MCF 10A (cell line): ENCODE results near the gene PALS1. TPM values are rescaled to one million over a fixed set of nuclear protein-coding genes. Genes with fewer than 3 reads are reported as not detected.

Source experiments
- BruUV-seq: library from RNA; stranded (reverse); fragments of 400-500 nt; replicated peaks from 2 replicates; lab custom pipeline; 2021; lab: Mats Ljungman, UMichigan
- CTCF ChIA-PET: fragments of 300-600 bp; sonication (Branson Sonifier 250); formaldehyde crosslinking; extraction: SDS; loops from one replicate; lab custom pipeline; 2021; ENCODE audit warnings: antibody characterized with exemption, inconsistent platforms; lab: Yijun Ruan, JAX
- POLR2A ChIA-PET: fragments of 300-600, 350-650 bp; sonication (Branson Sonifier 250); formaldehyde crosslinking; extraction: SDS; loops from one replicate; lab custom pipeline; 2020; ENCODE audit warnings: antibody characterized with exemption, inconsistent platforms; lab: Yijun Ruan, JAX
- DNase-seq: peaks from one replicate; pipeline ENCODE4 v3.0.0-alpha.2; 2018; ENCODE audit not compliant: unreplicated experiment
- H3K27ac Mint-ChIP-seq: one replicate; pipeline ENCODE4 v1.8.0; 2022; ENCODE audit warnings: mild to moderate bottlenecking, low read depth, mixed read lengths; ENCODE audit not compliant: unreplicated experiment
- H3K27me3 Mint-ChIP-seq: one replicate; pipeline ENCODE4 v1.8.0; 2022; ENCODE audit warnings: mixed read lengths; ENCODE audit not compliant: insufficient read depth, unreplicated experiment
- H3K36me3 Mint-ChIP-seq: one replicate; pipeline ENCODE4 v1.8.0; 2022; ENCODE audit warnings: mild to moderate bottlenecking, moderate library complexity, mixed read lengths; ENCODE audit not compliant: insufficient read depth, unreplicated experiment
- H3K4me1 Mint-ChIP-seq: one replicate; pipeline ENCODE4 v1.8.0; 2022; ENCODE audit warnings: mixed read lengths; ENCODE audit not compliant: insufficient read depth, unreplicated experiment
- H3K4me3 Mint-ChIP-seq: one replicate; pipeline ENCODE4 v1.8.0; 2022; ENCODE audit warnings: mild to moderate bottlenecking, moderate library complexity, mixed read lengths; ENCODE audit not compliant: unreplicated experiment
- H3K9me3 Mint-ChIP-seq: one replicate; pipeline ENCODE4 v1.8.0; 2022; ENCODE audit warnings: mixed read lengths; ENCODE audit not compliant: unreplicated experiment
- CTCF ChIP-seq: fragments of 200-600 bp; IDR thresholded peaks from one replicate; pipeline ENCODE4 v1.8.0; 2022; ENCODE audit warnings: antibody characterized with exemption, mild to moderate bottlenecking; ENCODE audit not compliant: unreplicated experiment
- intact Hi-C: fragments of 100-400 bp; cut with micrococcal nuclease; formaldehyde crosslinking; loops from 2 replicates; pipeline ENCODE4 v1.14.1; 2022
- total RNA-seq: library from RNA; stranded (reverse); gene quantifications from 2 replicates; pipeline ENCODE4 v1.2.3, GENCODE V29; 2022

PALS1 gene
- total RNA-seq, 1 experiment from 2014 or later = 21.4 TPM

GRCh38 chr14:67221248-67221981 lies 19.8 kb upstream of the PALS1 start:
- ChIA-PET CTCF (interaction anchor here (0.6 kb wide), 1 partner anchor 21 kb away, joined by 4 read pairs; no protein-coding TSS in a partner anchor), POLR2A (interaction anchor here (0.7 to 1.6 kb wide), 3 partner anchors 9 to 324 kb away, joined by 3 read pairs; no protein-coding TSS in a partner anchor)
- no peak for TF ChIP-seq CTCF
- Mint-ChIP-seq H3K4me1 (peaks cover 7% of the 10 kb centered on the region), H3K9me3 (no peaks in the 10 kb centered on the region), H3K4me3 (no peak overlapping the region), H3K27me3 (no peaks in the 10 kb centered on the region), H3K36me3 (no peaks in the 10 kb centered on the region), H3K27ac (no peak overlapping the region)
- intact Hi-C loops = no loop called here
- peak; percentile 21 for DNase-seq
- no TSS peak for BruUV-seq

GRCh38 chr14:67221982-67222328 lies 19.3 kb upstream of the PALS1 start:
- Mint-ChIP-seq H3K27ac (no peak overlapping the region), H3K36me3 (no peaks in the 10 kb centered on the region), H3K27me3 (no peaks in the 10 kb centered on the region), H3K4me1 (peaks cover 7% of the 10 kb centered on the region), H3K9me3 (no peaks in the 10 kb centered on the region), H3K4me3 (no peak overlapping the region)
- BruUV-seq = no TSS peak
- intact Hi-C loops = no loop called here
- POLR2A ChIA-PET = interaction anchor here (0.6 to 1.6 kb wide), 3 partner anchors 8 to 323 kb away, joined by 3 read pairs; no protein-coding TSS in a partner anchor
- CTCF ChIA-PET = interaction anchor here (0.6 to 0.7 kb wide), 4 partner anchors 20 to 447 kb away, joined by 3 to 4 read pairs (median 3); no protein-coding TSS in a partner anchor
- no peak for DNase-seq
- TF ChIP-seq CTCF = no peak

- DNase-seq = no peak
- Mint-ChIP-seq H3K4me1 (peaks cover 11% of the 10 kb centered on the region), H3K36me3 (no peaks in the 10 kb centered on the region), H3K9me3 (no peaks in the 10 kb centered on the region), H3K4me3 (no peak overlapping the region), H3K27me3 (no peaks in the 10 kb centered on the region), H3K27ac (no peak overlapping the region)
- BruUV-seq = no TSS peak
- TF ChIP-seq CTCF = no peak
- CTCF ChIA-PET = interaction anchor here (0.6 to 1.0 kb wide), 2 partner anchors 29 to 34 kb away, joined by 3 to 4 read pairs; no protein-coding TSS in a partner anchor
- POLR2A ChIA-PET = no interaction called here
- intact Hi-C loops = no loop called here
Measured at GRCh38 chr14:67225523-67225922, 15.7 kb upstream of the PALS1 start.

- Mint-ChIP-seq H3K4me1 (peaks cover 4% of the 10 kb centered on the region), H3K9me3 (no peaks in the 10 kb centered on the region), H3K27ac (peak overlapping the region; percentile 79), H3K36me3 (no peaks in the 10 kb centered on the region), H3K27me3 (no peaks in the 10 kb centered on the region), H3K4me3 (peak overlapping the region; percentile 60)
- ChIA-PET POLR2A (interaction anchor here (0.6 to 1.7 kb wide), 4 partner anchors 12 to 35 kb away, joined by 3 to 23 read pairs (median 6); partner anchors contain the start of gene PALS1), CTCF (interaction anchor here (0.7 to 1.1 kb wide), 4 partner anchors 17 to 298 kb away, joined by 3 to 4 read pairs (median 3); no protein-coding TSS in a partner anchor)
- peak; percentile 36 for DNase-seq
- intact Hi-C loops = no loop called here
- no peak for TF ChIP-seq CTCF
- no TSS peak for BruUV-seq
Measured at GRCh38 chr14:67228325-67228984, 12.8 kb upstream of the PALS1 start.
